ENCODE measurements around the gene DEK. TPM values are rescaled to one million over a fixed set of nuclear protein-coding genes. Genes with fewer than 3 reads are reported as not detected.

Gene DEK
- total and polyA plus RNA-seq, 9 donors = 54.1 to 143 (median 78.9) TPM

DNA sequence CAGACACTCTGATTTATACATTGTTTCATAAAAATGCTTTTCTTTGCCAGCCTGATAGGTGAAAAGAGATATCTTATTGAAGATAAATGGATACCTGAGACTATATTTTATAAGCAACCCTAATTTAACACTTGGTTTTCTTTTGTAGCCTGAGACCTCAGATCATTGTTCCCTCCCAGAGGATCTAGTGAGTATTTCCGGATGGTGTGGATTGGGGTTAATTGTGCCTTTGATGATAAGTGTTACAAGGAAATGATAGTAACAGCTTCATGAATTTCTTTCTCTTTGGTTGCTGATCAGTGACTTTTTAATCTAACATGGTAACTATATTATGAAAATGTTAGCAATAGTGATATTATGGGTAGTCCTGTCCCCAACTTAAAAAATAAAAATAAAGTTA, 78.7 kb downstream of the DEK start:
- Histone ChIP-seq H3K27ac (no peak overlapping the region), H3K4me1 (ENCODE audit: insufficient read depth) (no peaks in the 10 kb centered on the region), H3K9me3 (no peaks in the 10 kb centered on the region), H3K4me3 (no peak overlapping the region), H3K36me3 (no peaks in the 10 kb centered on the region), H3K27me3 (no peaks in the 10 kb centered on the region)
- intact Hi-C loops (cut with DNase I) = no loop called here
- TF ChIP-seq, protein P1, sequence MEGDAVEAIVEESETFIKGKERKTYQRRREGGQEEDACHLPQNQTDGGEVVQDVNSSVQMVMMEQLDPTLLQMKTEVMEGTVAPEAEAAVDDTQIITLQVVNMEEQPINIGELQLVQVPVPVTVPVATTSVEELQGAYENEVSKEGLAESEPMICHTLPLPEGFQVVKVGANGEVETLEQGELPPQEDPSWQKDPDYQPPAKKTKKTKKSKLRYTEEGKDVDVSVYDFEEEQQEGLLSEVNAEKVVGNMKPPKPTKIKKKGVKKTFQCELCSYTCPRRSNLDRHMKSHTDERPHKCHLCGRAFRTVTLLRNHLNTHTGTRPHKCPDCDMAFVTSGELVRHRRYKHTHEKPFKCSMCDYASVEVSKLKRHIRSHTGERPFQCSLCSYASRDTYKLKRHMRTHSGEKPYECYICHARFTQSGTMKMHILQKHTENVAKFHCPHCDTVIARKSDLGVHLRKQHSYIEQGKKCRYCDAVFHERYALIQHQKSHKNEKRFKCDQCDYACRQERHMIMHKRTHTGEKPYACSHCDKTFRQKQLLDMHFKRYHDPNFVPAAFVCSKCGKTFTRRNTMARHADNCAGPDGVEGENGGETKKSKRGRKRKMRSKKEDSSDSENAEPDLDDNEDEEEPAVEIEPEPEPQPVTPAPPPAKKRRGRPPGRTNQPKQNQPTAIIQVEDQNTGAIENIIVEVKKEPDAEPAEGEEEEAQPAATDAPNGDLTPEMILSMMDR (IDR thresholded peaks at IDR 0.05) = no peak
- TF ChIP-seq EP300 (IDR thresholded peaks at IDR 0.05) = no peak
- TF ChIP-seq POLR2A (IDR thresholded peaks at IDR 0.05) = no peak
- no peak for DNase-seq
- WGBS, 3 donors = 80 to 92% (median 90%) methylated on average over 1 of the region's 1 CpG

DNA sequence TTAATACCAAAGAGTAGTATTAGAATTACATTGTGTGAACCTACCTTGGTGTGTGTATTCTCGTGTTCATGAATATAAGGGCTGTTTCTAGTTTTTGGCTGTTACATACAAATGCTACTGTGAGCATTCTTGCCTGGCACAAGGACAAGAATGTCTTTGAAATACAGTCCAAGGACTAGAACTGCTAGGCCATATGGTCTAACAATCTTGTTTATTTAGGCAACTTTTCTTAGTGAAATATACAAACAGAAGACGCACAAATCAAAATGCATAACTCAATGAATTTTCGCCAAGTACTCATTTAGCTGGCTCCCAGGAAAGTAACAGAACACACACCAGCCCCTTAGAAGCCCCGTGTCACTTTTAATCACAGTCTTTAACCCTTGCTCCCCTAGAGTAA, 80.6 kb downstream of the DEK start:
- H3K36me3 ChIP-seq = no peaks in the 10 kb centered on the region
- 23 to 39% (median 27%) methylated on average over 4 of the region's 4 CpGs for WGBS, 3 donors
- DNase-seq = no peak
- H3K27me3 ChIP-seq = no peaks in the 10 kb centered on the region
- no peaks in the 10 kb centered on the region for H3K4me1 ChIP-seq (ENCODE audit: insufficient read depth)
- H3K27ac ChIP-seq = no peak overlapping the region
- H3K9me3 ChIP-seq = no peaks in the 10 kb centered on the region
- intact Hi-C loops (cut with DNase I) = no loop called here
- H3K4me3 ChIP-seq = no peak overlapping the region
- TF ChIP-seq EP300 (IDR thresholded peaks at IDR 0.05) = no peak
- TF ChIP-seq, protein P1 (IDR thresholded peaks at IDR 0.05) = no peak
- TF ChIP-seq POLR2A (IDR thresholded peaks at IDR 0.05) = no peak

DNA sequence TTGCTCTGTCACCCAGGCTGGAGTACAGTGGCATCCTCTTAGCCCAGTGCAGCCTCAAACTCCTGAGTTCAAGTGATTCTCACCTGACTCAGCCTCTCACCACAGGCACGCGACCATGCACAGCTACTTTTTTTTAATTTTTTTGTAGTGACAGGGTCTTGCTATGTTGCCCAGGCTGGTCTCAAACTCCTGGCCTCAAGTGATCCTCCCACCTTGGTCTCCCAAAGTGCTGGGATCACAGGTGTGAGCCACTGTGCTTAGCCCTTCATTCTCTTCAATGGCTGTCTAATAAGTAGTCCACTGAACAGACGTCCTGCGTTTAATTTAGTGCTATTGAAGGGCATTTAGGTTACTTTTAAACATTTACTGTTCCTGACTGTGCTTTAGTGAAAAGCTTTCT, 81.8 kb downstream of the DEK start:
- TF ChIP-seq, protein P1 (IDR thresholded peaks at IDR 0.05) = no peak
- TF ChIP-seq POLR2A (IDR thresholded peaks at IDR 0.05) (no peak), EP300 (IDR thresholded peaks at IDR 0.05) (no peak)
- Histone ChIP-seq H3K36me3 (no peaks in the 10 kb centered on the region), H3K9me3 (no peaks in the 10 kb centered on the region), H3K27me3 (no peaks in the 10 kb centered on the region), H3K4me3 (no peak overlapping the region), H3K4me1 (ENCODE audit: insufficient read depth) (no peaks in the 10 kb centered on the region), H3K27ac (no peak overlapping the region)
- intact Hi-C loops (cut with DNase I) = no loop called here
- 68 to 86% (median 83%) methylated on average over 4 of the region's 4 CpGs for WGBS, 3 donors
- DNase-seq = no peak

GRCh38 chr6:18179770-18180356, 84.5 kb downstream of the DEK start:
- TF ChIP-seq POLR2A (IDR thresholded peaks at IDR 0.05) (no peak), EP300 (IDR thresholded peaks at IDR 0.05) (no peak)
- TF ChIP-seq, protein P1 (IDR thresholded peaks at IDR 0.05) = no peak
- no peaks in the 10 kb centered on the region for H3K36me3 ChIP-seq
- H3K4me1 ChIP-seq (ENCODE audit: insufficient read depth) = no peaks in the 10 kb centered on the region
- no peak for DNase-seq
- no peak overlapping the region for H3K4me3 ChIP-seq
- intact Hi-C loops (cut with DNase I) = no loop called here
- 89 to 92% (median 89%) methylated on average over 5 of the region's 5 CpGs for WGBS, 3 donors
- H3K27ac ChIP-seq = no peak overlapping the region
- H3K27me3 ChIP-seq = no peaks in the 10 kb centered on the region
- no peaks in the 10 kb centered on the region for H3K9me3 ChIP-seq
